ENCODE data around the gene HEPH.
"Not testable (repeated sequence)": the region's sequence is repeated elsewhere in the genome, so short reads cannot be mapped to it uniquely, and the experiment has no call there.

Gene HEPH

GRCh38 chrX:66163849-66164411 lies at the start of gene HEPH:
HEPH (plus strand) TSS chrX:66164247; CDS start chrX:66170571, 6,324 bp downstream.
- DNase-seq = no peak

- DNase-seq = not testable (repeated sequence)
Measured at GRCh38 chrX:66118722-66119121, 45.3 kb upstream of the HEPH start.

GRCh38 chrX:66121354-66121753 lies 42.7 kb upstream of the HEPH start:
- not testable (repeated sequence) for DNase-seq

- no peak for DNase-seq
Measured at GRCh38 chrX:66126662-66127061, 37.4 kb upstream of the HEPH start.

- no peak for DNase-seq
Measured at GRCh38 chrX:66130469-66130868, 33.6 kb upstream of the HEPH start.

- DNase-seq = not testable (repeated sequence)
Measured at GRCh38 chrX:66135284-66135683, 28.8 kb upstream of the HEPH start.

GRCh38 chrX:66142351-66142750 lies 21.7 kb upstream of the HEPH start:
- no peak for DNase-seq

GRCh38 chrX:66144258-66144657 lies 19.8 kb upstream of the HEPH start:
- no peak for DNase-seq

- DNase-seq = no peak
Measured at GRCh38 chrX:66149519-66149918, 14.5 kb upstream of the HEPH start.

GRCh38 chrX:66150163-66150562 lies 13.9 kb upstream of the HEPH start:
- no peak for DNase-seq

- DNase-seq = no peak
Measured at GRCh38 chrX:66162331-66162822, 1.7 kb upstream of the HEPH start.

- DNase-seq = no peak
Measured at GRCh38 chrX:66163447-66163846, 600 bp upstream of the HEPH start.

- no peak for DNase-seq
Measured at GRCh38 chrX:66164470-66164869, 423 bp downstream of the HEPH start.

- DNase-seq = no peak
Measured at GRCh38 chrX:66164931-66165330, 884 bp downstream of the HEPH start.

GRCh38 chrX:66166671-66167070 lies 2.6 kb downstream of the HEPH start:
- DNase-seq = no peak

GRCh38 chrX:66167431-66167830 lies 3.4 kb downstream of the HEPH start:
- DNase-seq = no peak

- DNase-seq = no peak
Measured at GRCh38 chrX:66176134-66176533, 12.1 kb downstream of the HEPH start.

- no peak for DNase-seq
Measured at GRCh38 chrX:66191563-66191962, 27.5 kb downstream of the HEPH start.

GRCh38 chrX:66193821-66194220 lies 29.8 kb downstream of the HEPH start:
- DNase-seq = no peak

GRCh38 chrX:66200050-66200664 lies 36.1 kb downstream of the HEPH start:
- DNase-seq = no peak

GRCh38 chrX:66200855-66201795 lies 37.1 kb downstream of the HEPH start:
- no peak for DNase-seq

GRCh38 chrX:66203114-66203513 lies 39.1 kb downstream of the HEPH start:
- DNase-seq = no peak

GRCh38 chrX:66221856-66222255 lies 57.8 kb downstream of the HEPH start:
- no peak for DNase-seq

- no peak for DNase-seq
Measured at GRCh38 chrX:66232296-66232695, 68.2 kb downstream of the HEPH start.

Data from NCI-H345 (cell line).